GM21576 (cell line): Measurements from ENCODE around the gene OXSR1.
"Not testable (repeated sequence)": the region's sequence is repeated elsewhere in the genome, so short reads cannot be mapped to it uniquely, and the experiment has no call there.

Source experiments
- ATAC-seq: cut with Tn5 transposase; IDR thresholded peaks from one replicate; pipeline ENCODE4 v1.9.1; 2021; ENCODE audit warnings: mild to moderate bottlenecking, moderate library complexity; ENCODE audit not compliant: unreplicated experiment

The OXSR1 gene

GRCh38 chr3:38219609-38220197, 54.4 kb downstream of the OXSR1 start:
- ATAC-seq: no peak

GRCh38 chr3:38221005-38221404, 55.7 kb downstream of the OXSR1 start:
- ATAC-seq: no peak

GRCh38 chr3:38222032-38222634, 56.8 kb downstream of the OXSR1 start:
- no peak for ATAC-seq

- ATAC-seq: no peak
Observed at GRCh38 chr3:38224357-38224756, 59.0 kb downstream of the OXSR1 start.

GRCh38 chr3:38226273-38226672, 60.9 kb downstream of the OXSR1 start:
- no peak for ATAC-seq

GRCh38 chr3:38227989-38228388, 62.7 kb downstream of the OXSR1 start:
- ATAC-seq: no peak

- no peak for ATAC-seq
Observed at GRCh38 chr3:38229036-38229435, 63.7 kb downstream of the OXSR1 start.

- no peak for ATAC-seq
Observed at GRCh38 chr3:38232701-38233100, 67.4 kb downstream of the OXSR1 start.

GRCh38 chr3:38235466-38235865, 70.1 kb downstream of the OXSR1 start:
- ATAC-seq: no peak

- no peak for ATAC-seq
Observed at GRCh38 chr3:38238416-38239008, 73.2 kb downstream of the OXSR1 start.

- not testable (repeated sequence) for ATAC-seq
Observed at GRCh38 chr3:38242812-38243211, 77.5 kb downstream of the OXSR1 start.

- no peak for ATAC-seq
Observed at GRCh38 chr3:38245930-38246329, 80.6 kb downstream of the OXSR1 start.

GRCh38 chr3:38247366-38248035, 82.2 kb downstream of the OXSR1 start:
- ATAC-seq: no peak

- no peak for ATAC-seq
Observed at GRCh38 chr3:38250198-38250597, 84.9 kb downstream of the OXSR1 start.

- ATAC-seq: no peak
Observed at GRCh38 chr3:38251197-38251596, 85.9 kb downstream of the OXSR1 start.

- ATAC-seq: no peak
Observed at GRCh38 chr3:38253704-38254103, 88.4 kb downstream of the OXSR1 start.

- ATAC-seq: no peak
Observed at GRCh38 chr3:38254872-38255271, 89.5 kb downstream of the OXSR1 start.

GRCh38 chr3:38255627-38256026, 90.3 kb downstream of the OXSR1 start:
- no peak for ATAC-seq

GRCh38 chr3:38257583-38257982, 92.2 kb downstream of the OXSR1 start:
- ATAC-seq: no peak

GRCh38 chr3:38260474-38260873, 95.1 kb downstream of the OXSR1 start:
- ATAC-seq: no peak

- ATAC-seq: no peak
Observed at GRCh38 chr3:38264353-38264771, 99.0 kb downstream of the OXSR1 start.

- no peak for ATAC-seq
Observed at GRCh38 chr3:38264779-38265178, 99.4 kb downstream of the OXSR1 start.
